Keratinocyte (primary cell): ENCODE data around the gene ELAVL3.

Experiments used
- CTCF ChIP-seq, 3 experiments: IDR thresholded peaks in 1 of 3; conservative IDR thresholded peaks in 1 of 3; optimal IDR thresholded peaks in 1 of 3; 2 replicates in 2 of 3; 3 replicates in 1 of 3; pipeline versions ENCODE3 to v1.5.1; 2011; ENCODE audit warnings: low read length in 3 of 3, mild to moderate bottlenecking in 3 of 3, moderate library complexity in 2 of 3, control low read depth in 1 of 3, inconsistent platforms in 1 of 3; ENCODE audit not compliant: insufficient read depth in 2 of 3; ENCODE audit errors: extremely low read depth in 1 of 3
- EZH2 ChIP-seq: IDR thresholded peaks from one replicate; pipeline ENCODE4 v1.6.1; 2012; ENCODE audit warnings: inconsistent platforms, mild to moderate bottlenecking, low read length, moderate library complexity

DNA sequence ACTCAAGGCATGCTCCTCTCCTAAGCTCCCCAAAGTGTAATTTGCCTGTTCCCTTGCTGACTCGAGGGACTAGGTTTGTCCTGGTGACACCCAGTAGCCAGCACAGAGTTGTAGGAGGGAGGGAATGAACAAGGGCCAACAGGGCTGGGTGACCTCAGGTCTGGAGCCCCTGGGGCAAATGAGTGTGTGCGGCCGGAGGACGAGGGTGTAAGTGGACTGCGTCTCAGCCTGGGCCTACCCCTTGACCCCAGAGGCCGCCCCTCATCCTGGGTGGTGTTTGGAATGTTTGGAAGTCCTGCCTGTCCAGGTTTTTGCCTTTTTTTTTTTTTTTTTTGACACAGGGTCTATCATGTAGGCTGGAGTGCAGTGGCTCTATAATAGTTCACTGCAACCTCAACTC lies 26.1 kb upstream of the ELAVL3 start:
- TF ChIP-seq EZH2 (no peak), CTCF (optimal IDR thresholded peaks at IDR 0.05 in 1 of 3, IDR thresholded peaks at IDR 0.05 in 1 of 3, conservative IDR thresholded peaks at IDR 0.05 in 1 of 3; ENCODE audit: extremely low read depth in 1 of 3, insufficient read depth in 2 of 3, low read length in 3 of 3) (no peak)
